Immature natural killer cell (primary cell): ENCODE data around the gene MRAP. TPM values are rescaled to one million over a fixed set of nuclear protein-coding genes. Genes with fewer than 3 reads are reported as not detected.

Experiments used
- DNase-seq, 3 donors: peaks; one replicate each; pipeline ENCODE4 v3.0.0; 2022; ENCODE audit warnings: mixed read lengths in 1 of 3
- H3K27ac Mint-ChIP-seq, 6 donors: one replicate each; pipeline ENCODE4 v1.8.0; 2020; ENCODE audit warnings: mixed read lengths in 6 of 6, mild to moderate bottlenecking in 5 of 6, inconsistent platforms in 4 of 6, moderate library complexity in 3 of 6
- H3K27me3 Mint-ChIP-seq, 3 donors: one replicate each; pipeline ENCODE4 v1.8.0; 2020 to 2021; ENCODE audit warnings: low read depth in 3 of 3, mild to moderate bottlenecking in 3 of 3, mixed read lengths in 3 of 3, moderate library complexity in 3 of 3, inconsistent platforms in 1 of 3
- H3K36me3 Mint-ChIP-seq, 3 donors: one replicate each; pipeline ENCODE4 v1.8.0; 2020; ENCODE audit warnings: mixed read lengths in 3 of 3, inconsistent platforms in 2 of 3, mild to moderate bottlenecking in 2 of 3
- H3K4me1 Mint-ChIP-seq, 2 donors: one replicate each; pipeline ENCODE4 v1.8.0; 2020; ENCODE audit warnings: inconsistent platforms in 2 of 2, mild to moderate bottlenecking in 2 of 2, mixed read lengths in 2 of 2, moderate library complexity in 1 of 2
- H3K4me3 Mint-ChIP-seq, 5 donors: one replicate each; pipeline ENCODE4 v1.8.0; 2020; ENCODE audit warnings: mild to moderate bottlenecking in 5 of 5, mixed read lengths in 5 of 5, inconsistent platforms in 3 of 5, moderate library complexity in 3 of 5
- H3K9me3 Mint-ChIP-seq, 6 donors: one replicate each; pipeline ENCODE4 v1.8.0; 2020; ENCODE audit warnings: mild to moderate bottlenecking in 6 of 6, mixed read lengths in 6 of 6, inconsistent platforms in 4 of 6, moderate library complexity in 3 of 6
- polyA plus RNA-seq, 3 donors: library from polyadenylated mRNA; unstranded; fragments of 300-500 nt; fragmentation: Illumina TruSeq; gene quantifications; one replicate each; pipeline ENCODE4 v1.2.3, GENCODE V29; 2021

MRAP gene
- polyA plus RNA-seq, 3 donors from 2014 or later, result not detected

DNA sequence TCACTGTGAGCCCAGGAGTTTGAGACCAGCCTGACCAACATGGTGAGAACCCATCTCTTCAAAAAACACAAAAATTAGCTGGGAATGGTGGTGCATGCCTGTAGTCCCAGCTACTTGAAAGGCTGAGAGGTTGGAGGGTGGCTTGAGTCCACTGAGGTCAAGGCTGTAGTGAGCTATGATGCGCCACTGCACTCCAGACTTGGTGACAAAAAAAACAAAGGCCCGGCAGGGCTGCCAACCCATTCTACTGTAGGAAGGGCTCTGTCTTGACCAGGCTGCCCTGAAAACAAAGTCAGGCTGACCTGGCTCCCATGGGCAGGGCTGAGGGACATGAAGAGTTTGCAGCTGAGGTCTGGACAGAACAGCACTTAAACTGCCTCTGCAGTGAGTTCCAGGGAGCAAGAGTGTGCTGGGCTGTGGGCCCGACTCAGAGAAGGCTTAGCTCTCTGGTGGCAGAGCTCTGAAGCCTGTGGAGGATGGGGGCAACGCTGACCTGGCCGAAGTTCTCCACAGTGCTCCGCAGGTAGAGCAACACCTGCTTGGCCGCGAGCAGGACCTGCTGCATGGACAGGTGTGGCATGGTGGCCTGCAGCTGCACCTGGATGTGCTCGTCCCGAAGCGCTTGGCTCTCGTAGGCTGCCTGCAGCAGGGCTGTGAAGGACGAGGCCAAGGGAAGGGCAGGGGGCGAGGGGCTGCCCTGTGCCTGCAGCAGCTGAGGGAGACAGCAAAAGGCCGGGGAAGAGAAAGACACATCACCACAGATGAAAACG, 51.7 kb downstream of the MRAP start:
- no peak overlapping the region for H3K27ac Mint-ChIP-seq
- no peak for DNase-seq
- H3K4me1 Mint-ChIP-seq, result peaks cover 0 to 14% of the 10 kb centered on the region in 2 donors
- H3K9me3 Mint-ChIP-seq, result no peaks in the 10 kb centered on the region
- peaks cover 0 to 2% (median 0%) of the 10 kb centered on the region in 3 donors for H3K27me3 Mint-ChIP-seq
- H3K36me3 Mint-ChIP-seq, result peaks cover 33 to 73% (median 46%) of the 10 kb centered on the region in 3 donors
- H3K4me3 Mint-ChIP-seq, result no peak overlapping the region

DNA sequence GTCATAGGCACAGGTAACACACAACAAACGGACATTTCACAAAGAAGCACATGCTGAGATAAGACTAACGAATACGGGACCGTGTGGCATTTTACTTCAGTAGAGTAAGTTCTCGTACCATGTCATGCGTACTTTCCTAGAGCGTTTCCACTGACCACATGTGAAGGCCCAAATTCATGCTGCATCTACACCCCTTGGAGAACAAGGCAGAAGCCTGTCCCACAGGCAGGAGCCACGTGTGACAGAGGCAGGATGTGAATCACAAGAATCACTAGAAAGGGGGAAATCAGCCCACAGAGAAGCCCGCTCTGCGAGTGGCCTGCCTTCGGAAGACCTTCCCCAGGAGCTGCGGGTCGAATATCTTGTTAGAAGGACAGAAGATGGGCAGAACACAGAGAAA, 52.3 kb downstream of the MRAP start:
- Mint-ChIP-seq H3K36me3 (peaks cover 30 to 71% (median 43%) of the 10 kb centered on the region in 3 donors), H3K27me3 (peaks cover 0 to 2% (median under 1%) of the 10 kb centered on the region in 3 donors), H3K9me3 (no peaks in the 10 kb centered on the region), H3K4me1 (peaks cover 0 to 14% of the 10 kb centered on the region in 2 donors), H3K27ac (no peak overlapping the region), H3K4me3 (no peak overlapping the region)
- DNase-seq, result no peak

DNA sequence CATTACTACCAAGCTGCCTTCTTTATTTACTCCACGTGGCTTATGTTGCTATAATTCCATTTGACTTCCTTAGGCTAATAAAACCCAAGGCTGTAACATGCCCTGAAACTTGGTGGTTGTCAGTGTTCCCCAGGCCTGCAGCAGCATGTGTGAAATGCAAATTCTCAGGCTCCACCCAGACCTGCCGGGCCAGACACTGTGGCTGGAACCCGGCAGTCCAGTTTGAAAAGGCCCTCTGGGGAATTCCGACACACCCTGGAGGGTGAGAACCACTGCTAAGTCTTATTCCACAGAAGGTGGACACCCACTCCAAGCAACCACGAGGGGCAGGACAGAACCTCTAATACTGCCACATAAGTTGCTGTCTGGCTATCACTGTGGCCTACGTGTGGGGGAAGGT, 52.8 kb downstream of the MRAP start:
- H3K36me3 Mint-ChIP-seq, result peaks cover 26 to 69% (median 39%) of the 10 kb centered on the region in 3 donors
- no peak overlapping the region for H3K27ac Mint-ChIP-seq
- DNase-seq, result no peak
- H3K27me3 Mint-ChIP-seq, result peaks cover 0 to 2% (median 2%) of the 10 kb centered on the region in 3 donors
- H3K4me3 Mint-ChIP-seq, result no peak overlapping the region
- H3K4me1 Mint-ChIP-seq, result peaks cover 0 to 14% of the 10 kb centered on the region in 2 donors
- H3K9me3 Mint-ChIP-seq, result no peaks in the 10 kb centered on the region

DNA sequence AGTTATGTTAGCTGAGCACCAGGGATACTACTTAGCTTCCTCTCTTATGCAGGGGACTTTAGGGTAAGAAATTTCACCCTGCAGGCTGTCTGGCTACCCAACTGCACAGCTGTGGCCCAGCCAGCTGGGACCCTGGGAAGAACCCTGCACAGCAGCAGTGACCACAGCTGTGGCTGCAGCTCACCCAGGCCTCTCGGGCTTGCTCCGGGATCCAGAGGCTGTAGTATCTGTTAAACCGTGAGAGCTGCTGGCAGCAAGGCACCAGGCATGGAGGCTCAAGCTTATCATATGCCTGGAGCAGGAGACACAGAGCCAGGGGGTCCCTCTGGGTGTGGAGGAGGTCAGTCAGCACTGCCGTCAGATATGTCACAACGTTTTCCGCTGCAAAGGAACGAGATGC, 53.9 kb downstream of the MRAP start:
- H3K27me3 Mint-ChIP-seq, result peaks cover 0 to 2% (median 2%) of the 10 kb centered on the region in 3 donors
- no peaks in the 10 kb centered on the region for H3K9me3 Mint-ChIP-seq
- H3K27ac Mint-ChIP-seq, result no peak overlapping the region
- no peak overlapping the region for H3K4me3 Mint-ChIP-seq
- H3K4me1 Mint-ChIP-seq, result peaks cover 0 to 14% of the 10 kb centered on the region in 2 donors
- DNase-seq, result no peak
- H3K36me3 Mint-ChIP-seq, result peaks cover 25 to 70% (median 43%) of the 10 kb centered on the region in 3 donors

DNA sequence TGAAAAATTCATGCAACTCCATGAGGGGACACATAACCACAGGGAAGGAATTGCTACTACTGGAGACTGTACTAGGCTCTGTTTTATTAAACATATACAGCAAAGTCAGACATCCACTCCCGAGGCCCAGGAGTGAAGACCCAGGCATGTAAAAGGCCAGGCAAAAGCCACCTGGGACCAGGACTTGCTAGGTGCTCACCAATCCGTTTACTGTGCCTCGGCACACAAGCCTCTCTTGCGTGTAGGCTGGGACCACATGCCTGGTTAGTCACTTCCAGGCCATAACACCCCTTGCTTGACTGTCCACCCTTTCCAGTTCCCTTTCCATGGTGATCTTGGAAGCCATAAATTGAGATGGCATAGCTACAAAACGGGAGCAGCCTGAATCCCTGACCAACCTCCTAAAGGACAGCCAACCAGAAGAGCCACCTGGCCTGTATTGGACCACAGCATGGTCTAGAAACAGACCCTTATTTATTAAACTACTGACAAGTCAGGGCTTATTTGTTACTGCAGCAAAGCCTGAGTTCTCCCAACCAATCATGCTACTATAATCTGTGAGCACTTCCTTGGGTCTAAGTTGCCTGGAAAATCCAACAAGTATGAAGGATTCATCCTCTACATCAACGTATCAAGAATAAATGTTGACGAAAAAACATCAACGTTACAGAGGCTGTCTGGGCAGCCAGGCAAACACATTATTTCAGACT, 54.5 kb downstream of the MRAP start:
- no peak overlapping the region for H3K27ac Mint-ChIP-seq
- peaks cover 25 to 64% (median 40%) of the 10 kb centered on the region in 3 donors for H3K36me3 Mint-ChIP-seq
- no peaks in the 10 kb centered on the region for H3K9me3 Mint-ChIP-seq

DNA sequence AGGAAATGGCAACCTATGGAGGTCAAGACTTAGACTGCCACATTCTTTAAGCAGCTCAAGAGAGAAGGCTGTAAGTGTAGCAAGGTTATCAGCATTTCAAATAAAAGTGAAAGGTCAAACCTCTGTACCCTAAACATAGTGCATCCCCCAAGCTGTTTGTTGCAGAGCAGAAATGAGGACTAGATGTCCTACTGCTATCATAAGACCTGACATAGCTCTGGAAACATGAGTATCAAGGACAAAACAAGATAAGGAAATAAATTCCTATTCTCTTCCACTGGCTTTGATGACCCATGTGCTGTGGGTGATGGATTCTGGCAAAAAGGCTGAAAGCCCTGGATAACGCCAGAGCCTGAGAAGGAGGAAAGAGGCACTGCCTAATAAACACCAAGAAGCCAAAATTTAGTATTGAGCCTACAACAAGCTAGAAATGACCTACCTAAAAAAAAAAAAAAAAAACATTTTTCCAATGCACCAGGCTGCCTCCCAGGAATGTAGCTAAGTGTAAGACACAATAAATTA, 58.3 kb downstream of the MRAP start:
- H3K36me3 Mint-ChIP-seq, result peaks cover 30 to 68% (median 30%) of the 10 kb centered on the region in 3 donors
- no peaks in the 10 kb centered on the region for H3K9me3 Mint-ChIP-seq
- no peaks in the 10 kb centered on the region for H3K4me1 Mint-ChIP-seq
- H3K27me3 Mint-ChIP-seq, result peaks cover 0 to 3% (median 2%) of the 10 kb centered on the region in 3 donors
- H3K4me3 Mint-ChIP-seq, result no peak overlapping the region
- H3K27ac Mint-ChIP-seq, result no peak overlapping the region
- no peak for DNase-seq

More for the DNA sequence above, 54.5 kb downstream of the MRAP start:
- peaks cover 0 to 14% of the 10 kb centered on the region in 2 donors for H3K4me1 Mint-ChIP-seq
- peaks cover 0 to 2% (median 2%) of the 10 kb centered on the region in 3 donors for H3K27me3 Mint-ChIP-seq
- no peak for DNase-seq
- H3K4me3 Mint-ChIP-seq, result no peak overlapping the region

DNA sequence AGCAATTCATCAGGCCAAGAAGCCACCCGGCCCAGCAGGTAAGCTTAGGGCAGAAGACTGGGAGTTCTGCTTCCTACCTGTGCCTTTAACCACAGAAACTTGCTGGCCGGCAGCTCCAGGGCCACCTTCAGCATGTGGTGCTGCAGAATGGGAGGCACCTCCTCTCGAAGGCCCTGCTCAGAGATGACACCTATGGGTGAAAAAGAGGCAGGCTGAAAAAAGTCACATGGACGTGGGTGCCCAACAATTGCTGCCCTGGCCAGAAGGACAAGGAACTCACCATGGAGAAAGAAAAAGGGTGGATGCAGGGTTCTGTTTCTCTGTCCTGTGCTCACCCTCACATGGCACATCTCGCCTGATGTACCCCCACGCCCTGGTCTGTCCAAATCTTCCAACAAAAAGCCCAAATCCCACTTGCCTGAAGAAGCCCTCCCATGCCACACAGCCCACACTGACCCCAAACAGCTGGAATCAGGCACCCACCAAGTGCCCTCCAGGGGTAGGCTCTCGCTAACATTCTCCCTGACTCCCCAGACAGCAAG, 61.1 kb downstream of the MRAP start:
- H3K4me3 Mint-ChIP-seq, result no peak overlapping the region
- no peaks in the 10 kb centered on the region for H3K9me3 Mint-ChIP-seq
- DNase-seq, result no peak
- peaks cover 0 to 2% (median 1%) of the 10 kb centered on the region in 3 donors for H3K27me3 Mint-ChIP-seq
- no peak overlapping the region for H3K27ac Mint-ChIP-seq
- H3K36me3 Mint-ChIP-seq, result peaks cover 16 to 57% (median 30%) of the 10 kb centered on the region in 3 donors
- H3K4me1 Mint-ChIP-seq, result no peaks in the 10 kb centered on the region

DNA sequence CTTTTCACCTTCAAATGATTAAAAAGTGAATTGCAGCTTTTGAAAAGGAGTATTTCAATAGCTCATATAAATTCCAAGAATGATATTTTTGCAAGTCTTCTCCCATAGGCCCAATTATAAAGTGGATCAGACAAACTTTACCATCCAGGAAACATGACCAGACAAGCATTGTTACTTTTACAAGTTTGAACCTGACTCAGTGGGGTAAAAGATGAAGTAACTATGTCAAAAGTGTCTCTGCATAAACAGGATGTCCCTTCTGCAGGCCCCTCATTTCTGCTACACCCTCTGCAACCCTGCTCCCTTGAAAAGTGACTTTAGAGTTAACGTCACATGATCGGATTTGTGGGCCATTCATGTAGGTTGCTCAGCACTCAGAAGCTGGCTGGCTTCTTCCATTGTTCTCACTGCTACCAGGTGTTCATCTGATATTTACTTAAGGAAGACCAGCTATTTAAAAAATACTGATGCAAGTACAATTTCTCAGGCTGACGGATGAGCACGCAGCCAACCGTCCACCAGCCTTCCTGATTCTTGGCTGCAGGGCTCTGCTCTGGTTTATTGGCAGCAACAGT, 61.8 kb downstream of the MRAP start:
- DNase-seq, result no peak
- H3K36me3 Mint-ChIP-seq, result peaks cover 16 to 54% (median 28%) of the 10 kb centered on the region in 3 donors
- H3K9me3 Mint-ChIP-seq, result no peaks in the 10 kb centered on the region
- H3K4me1 Mint-ChIP-seq, result no peaks in the 10 kb centered on the region
- no peak overlapping the region for H3K27ac Mint-ChIP-seq
- H3K27me3 Mint-ChIP-seq, result peaks cover 0 to 2% (median 1%) of the 10 kb centered on the region in 3 donors
- no peak overlapping the region for H3K4me3 Mint-ChIP-seq

Other genes starting within 250 kb of the MRAP start
- gene MIS18A, start 19.8 kb upstream of the MRAP start, polyA plus RNA-seq, result 10 to 100 TPM in 1 of 3 donors, 1 to 10 TPM in 2; 6.3 to 10.3 (median 8.7) TPM
- gene URB1, start 94.2 kb downstream of the MRAP start, polyA plus RNA-seq, result 1 to 10 TPM; 1.1 to 2.3 (median 1.3) TPM
- gene EVA1C, start 113.9 kb downstream of the MRAP start, polyA plus RNA-seq, result 10 to 100 TPM in 2 of 3 donors, 1 to 10 TPM in 1; 9.0 to 33.8 (median 20.0) TPM